ENCODE data around the gene TULP4.

GRCh38 chr6:158333094-158333493 lies 20.8 kb downstream of the TULP4 start:
- TF ChIP-seq HDAC2 (IDR thresholded peaks at IDR 0.05) (no peak), CTCF (IDR thresholded peaks at IDR 0.05) (no peak), ZSCAN20 (CRISPR knock-in tag; IDR thresholded peaks at IDR 0.05) (no peak), JUN (IDR thresholded peaks at IDR 0.05) (no peak), JUNB (IDR thresholded peaks at IDR 0.05) (no peak), RFX5 (IDR thresholded peaks at IDR 0.05) (no peak), PBX3 (IDR thresholded peaks at IDR 0.05) (no peak), POLR2AphosphoS2 (conservative IDR thresholded peaks at IDR 0.05; ENCODE audit: low read length) (no peak), KDM5A (IDR thresholded peaks at IDR 0.05) (no peak), NPAS2 (CRISPR knock-in tag; IDR thresholded peaks at IDR 0.05; ENCODE audit: borderline replicate concordance) (no peak), MAX (IDR thresholded peaks at IDR 0.05) (no peak)
